Hindlimb muscle (tissue), 1 donor: Measurements from ENCODE around the gene MISP3. TPM values are rescaled to one million over a fixed set of nuclear protein-coding genes. Genes with fewer than 3 reads are reported as not detected.

ENCODE experiments used
- DNase-seq: peaks from one replicate; pipeline ENCODE4 v3.0.0-alpha.2; 2013
- polyA plus RNA-seq: library from polyadenylated mRNA; unstranded; fragments of 120-200 nt; gene quantifications from one replicate; pipeline ENCODE4 v1.2.1, GENCODE V29; 2013; ENCODE audit not compliant: insufficient read length

The MISP3 gene
- polyA plus RNA-seq, 1 donor, result 0.49 TPM

DNA sequence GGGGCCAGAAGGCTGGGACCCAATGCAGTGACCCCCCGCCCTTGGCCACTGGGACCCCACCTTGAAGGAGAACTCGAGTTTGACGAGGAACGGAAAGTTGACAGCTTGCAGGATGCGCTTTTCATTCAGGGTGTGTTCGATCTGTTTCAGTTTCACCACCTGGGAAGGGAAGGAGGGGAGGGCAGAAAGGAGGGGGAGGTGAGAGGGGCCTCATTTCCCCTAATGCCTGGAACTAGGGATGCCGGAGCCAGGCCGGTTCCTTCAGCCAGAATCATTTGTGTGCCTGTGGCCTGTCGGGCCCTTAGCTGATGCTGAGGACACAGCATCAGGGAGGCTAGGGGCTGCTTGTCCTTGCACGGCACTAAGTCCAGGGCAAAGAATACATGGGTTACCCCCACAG lies 30.2 kb downstream of the MISP3 start:
- DNase-seq, result no peak

DNA sequence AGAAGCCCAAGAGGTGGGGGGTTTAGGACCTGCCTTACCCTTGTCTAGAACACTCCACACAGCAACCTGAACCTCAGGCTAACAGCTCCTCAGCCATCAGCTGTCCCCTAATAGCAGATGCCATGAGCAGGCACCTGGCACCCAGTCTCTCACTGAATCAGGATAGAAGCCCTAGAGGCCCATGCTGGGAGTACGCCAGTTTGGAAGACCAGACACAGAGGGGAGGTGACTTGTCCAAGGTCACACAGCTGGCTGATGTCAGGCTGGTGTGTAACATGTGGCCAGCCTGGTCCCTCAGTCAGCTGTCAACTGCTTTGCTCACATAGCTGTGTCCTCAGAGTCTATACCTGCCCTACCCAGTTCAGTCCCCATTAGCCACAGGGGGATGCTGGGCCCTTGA lies 30.7 kb downstream of the MISP3 start:
- DNase-seq, result no peak

DNA sequence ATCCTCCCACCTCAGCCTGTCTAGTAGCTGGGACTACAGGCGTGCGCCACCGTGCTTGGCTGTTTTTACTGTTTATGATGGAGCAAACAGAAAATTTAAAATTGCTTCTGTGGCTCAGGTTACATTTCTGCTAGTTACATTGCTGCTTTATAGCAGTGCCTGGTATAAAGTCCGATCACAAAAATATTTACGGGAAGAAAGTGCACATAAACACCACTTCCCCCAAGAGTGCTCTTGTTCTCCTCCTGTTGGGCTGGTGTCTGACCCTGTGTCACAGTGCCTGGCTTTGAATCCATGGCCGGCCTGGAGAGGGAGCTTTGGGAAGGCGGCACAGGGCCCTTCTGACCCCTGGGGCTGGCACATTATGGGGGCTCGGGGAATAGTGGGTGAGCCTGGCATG lies 33.1 kb downstream of the MISP3 start:
- DNase-seq, result no peak

DNA sequence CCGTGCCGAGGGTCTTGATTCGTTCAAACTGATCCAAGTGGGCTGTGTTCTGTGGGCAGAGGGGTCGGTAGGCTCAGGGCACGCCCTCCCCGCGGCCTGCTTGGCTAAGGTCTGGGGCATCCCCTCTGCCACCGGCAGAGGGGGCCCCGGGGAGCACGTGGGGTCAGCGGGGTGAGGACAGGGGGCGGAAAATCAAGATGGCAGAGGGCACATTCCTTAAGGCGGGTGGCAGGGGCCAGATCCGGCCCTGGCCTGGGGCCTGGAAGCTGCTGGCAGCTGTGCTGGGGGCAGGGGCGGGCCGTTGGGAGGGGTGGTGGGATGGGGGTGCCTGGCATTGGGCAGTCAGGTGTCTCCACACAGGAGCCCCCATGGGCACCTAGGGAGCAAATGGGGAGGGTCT lies 34.3 kb downstream of the MISP3 start:
- DNase-seq, result no peak

DNA sequence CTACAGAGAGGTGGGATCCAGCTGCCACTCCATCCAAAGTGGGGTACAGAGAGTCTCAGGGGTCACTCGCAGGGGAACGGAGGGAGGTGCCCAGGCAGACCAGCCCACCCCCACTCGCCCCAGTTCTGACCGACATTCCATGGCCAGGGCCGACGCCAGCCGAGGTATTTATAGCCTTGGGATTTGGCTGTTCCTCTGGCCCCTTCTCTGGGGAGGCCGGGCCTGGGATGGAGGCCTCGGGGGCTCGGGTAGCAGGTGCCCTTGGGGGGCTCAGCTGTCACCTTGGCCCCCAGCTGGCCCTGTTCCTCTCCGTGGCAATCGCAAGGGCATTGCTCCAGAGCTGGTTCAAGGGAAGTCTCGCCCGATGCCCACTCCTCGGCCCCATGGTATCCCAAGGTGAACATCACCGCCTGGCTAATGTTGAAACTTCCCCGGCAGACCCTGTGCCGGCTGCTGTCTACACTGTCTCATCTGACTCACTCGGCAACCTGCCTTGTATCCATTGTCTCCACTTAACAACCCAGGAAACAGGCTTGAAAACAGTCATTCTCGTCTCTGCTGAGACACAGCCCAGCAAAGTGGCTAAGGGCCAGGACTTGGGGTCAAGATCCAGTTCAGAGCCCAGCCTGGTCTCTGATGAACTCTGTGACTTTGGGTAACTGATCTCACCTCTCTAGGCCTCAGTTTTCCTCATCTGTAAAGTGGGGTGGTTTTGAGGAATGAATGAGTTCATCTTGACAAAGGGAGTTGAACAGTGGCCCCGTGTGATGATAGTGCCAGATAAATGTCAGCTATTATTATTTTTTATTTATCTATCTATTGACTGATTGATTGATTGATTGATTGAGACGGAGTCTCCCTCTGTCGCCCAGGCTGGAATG lies 35.2 kb downstream of the MISP3 start:
- DNase-seq, result no peak

DNA sequence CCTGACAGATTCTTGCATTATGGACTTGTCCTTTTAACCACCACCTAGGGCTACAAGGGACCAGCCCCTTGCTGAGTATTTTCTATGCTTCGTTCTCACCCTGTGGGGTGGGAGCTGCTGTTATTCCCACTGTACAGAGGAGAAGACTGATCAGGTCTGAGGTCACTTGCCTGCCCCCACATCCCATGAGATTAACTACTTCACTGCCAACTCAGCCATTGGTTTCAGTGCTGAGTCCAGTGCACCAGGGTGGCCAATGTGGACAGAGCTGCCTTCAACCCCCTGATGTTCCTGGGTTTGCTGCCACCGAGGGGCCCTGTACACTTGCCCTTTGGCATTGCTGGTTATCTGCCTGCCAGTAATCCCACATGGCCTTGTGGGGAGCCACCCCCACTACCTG lies 38.1 kb downstream of the MISP3 start:
- no peak for DNase-seq

DNA sequence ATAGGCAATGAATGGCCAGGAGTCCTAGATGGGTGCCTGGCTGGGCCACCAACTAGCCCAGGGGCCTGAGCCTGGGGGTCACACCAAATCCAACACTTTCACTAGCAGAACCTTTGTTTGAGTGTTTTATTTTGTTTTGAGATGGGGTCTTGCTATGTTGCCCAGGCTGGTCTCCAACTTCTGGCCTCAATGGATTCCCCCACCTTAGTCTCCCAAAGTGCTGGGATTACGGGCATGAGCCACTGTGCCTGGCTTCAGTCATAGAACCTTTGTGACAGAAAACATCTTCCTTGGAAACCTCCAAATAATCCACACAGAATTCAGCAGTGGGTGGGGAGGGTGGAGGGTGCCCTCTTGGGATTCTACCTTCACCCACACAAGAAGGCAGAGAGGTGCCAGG lies 38.9 kb downstream of the MISP3 start:
- no peak for DNase-seq

DNA sequence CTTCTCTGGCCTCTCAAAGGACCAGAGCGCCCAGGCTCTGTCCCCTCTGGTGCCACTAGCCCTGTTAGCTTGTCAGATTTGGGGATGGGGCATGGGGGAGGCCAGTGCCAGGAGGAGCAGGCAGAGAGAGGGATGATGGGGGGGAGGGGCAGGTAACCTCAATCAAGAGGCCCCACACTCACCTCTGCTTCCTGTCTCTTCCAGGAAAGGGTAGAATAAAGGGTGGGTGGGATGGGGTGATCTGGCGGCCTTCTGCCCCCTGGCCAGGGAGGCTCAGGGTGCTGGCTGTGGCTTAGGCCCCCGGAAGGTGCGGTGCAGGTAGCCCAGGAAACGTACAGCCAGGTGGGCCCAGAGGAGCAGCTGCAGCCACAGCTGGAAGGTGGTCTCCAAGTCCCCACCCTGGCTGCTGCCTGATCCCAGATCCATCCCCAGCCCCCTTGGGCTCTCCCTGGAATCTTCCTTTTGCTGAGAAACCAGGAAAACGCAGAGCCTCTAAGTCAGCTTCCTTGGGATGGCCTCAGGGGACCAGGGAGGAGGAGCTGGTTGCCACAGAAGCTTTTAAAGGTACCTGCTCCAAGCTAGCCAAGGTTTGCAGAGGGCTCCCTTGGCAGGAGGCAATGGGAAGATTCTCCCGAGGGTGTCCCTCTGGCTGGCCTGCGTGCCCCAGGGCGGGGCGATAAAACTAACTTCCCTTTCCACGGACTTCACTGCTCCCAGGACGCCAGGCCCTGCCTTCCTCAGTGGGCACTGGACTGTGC lies 39.6 kb downstream of the MISP3 start:
- DNase-seq, result no peak

DNA sequence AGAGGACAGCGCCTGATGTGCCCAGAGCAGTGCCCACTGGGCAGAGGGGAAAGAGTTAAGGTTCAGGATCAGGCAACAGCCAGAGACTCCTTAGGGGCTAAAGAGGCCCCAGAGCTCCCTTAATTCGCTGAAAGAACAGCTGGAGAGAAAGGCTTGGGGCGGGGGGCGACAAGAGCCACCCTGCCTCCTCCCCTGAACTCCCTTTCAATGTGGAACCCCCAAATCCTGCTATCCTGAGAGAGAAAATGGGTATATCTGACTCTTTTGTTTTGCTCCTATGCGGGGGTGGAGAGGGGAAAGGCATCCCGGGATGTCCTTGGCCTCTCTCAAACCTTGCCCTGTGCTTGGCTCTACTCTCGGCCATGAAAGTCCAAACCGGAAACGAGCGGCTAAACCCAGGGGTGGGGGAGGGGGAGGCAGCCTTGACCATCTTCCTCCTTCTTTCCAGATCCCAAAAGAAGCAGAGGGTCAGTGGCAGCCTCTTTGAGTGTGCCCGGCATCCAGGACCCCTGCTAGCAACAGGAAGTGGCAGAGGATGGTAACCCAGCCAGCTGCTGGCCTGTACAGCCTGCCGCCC lies 40.3 kb downstream of the MISP3 start:
- no peak for DNase-seq

DNA sequence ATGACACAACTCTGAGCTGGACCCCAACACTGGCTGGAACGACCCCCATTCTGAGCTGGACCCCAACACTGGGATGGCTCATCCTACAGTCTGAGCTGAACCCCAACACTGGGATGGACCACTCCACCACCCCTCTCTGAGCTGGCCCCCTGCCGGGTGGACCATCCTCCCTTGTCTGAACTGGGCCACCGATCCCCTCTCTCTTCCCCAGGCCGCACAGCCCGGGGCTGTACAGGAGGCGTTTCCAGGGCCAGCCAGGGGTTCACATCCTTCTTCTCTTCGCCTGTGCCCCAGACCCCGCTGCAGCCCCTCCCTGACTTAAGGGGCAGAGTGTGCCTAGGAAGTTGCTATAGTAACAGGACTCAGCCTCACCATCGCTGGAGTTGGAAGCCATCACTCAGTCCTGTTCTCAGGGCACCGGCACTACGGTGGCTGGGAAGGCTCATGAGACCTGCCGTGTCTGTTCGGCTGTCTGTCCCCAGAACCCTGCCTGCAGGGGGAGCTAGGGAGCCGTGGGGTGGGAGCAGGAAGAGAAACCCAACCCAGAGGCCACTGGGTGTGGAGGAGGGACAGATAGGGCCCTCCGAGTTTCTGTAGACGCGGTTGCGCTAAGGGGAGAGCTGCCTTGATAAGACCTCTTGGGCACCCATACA lies 41.3 kb downstream of the MISP3 start:
- DNase-seq, result no peak

DNA sequence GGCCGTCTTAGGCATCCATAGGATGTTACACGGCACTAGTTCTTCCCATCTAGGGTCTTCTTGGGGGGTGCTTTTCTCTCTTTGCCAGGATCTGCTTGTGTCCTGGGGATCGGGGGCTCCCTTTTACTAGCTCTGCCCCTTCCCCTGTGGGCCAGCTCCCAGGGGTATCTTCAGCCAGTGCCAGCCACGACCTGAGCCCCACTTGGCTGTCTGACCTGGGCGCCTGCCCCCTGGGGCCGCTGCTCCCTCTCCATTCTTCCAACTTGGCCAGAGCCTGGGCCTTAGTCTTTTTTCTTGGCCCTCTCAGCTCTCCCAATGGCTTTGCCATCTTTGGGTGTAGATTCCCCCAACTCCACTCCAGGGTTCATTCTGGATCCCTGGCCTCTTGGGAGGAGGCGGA lies 41.9 kb downstream of the MISP3 start:
- no peak for DNase-seq

DNA sequence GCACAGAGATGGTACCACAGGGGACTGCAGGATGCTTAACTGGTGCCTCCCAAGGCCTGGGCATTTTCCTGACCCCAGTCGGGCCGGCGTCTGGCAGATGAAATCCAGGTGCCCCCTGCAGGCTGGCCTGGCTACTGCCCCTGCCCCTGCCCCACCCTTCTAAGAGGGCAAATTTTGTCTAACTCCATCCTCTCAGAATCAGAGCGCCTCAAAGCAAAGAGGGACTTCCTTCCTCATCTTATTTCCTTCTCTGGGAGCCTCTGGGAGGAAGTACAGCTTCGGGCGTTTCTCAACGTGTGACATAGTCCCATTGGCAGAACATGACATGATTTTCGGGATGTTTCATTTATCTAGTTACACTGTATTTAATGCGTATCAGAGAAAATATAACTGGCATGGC lies 42.3 kb downstream of the MISP3 start:
- no peak for DNase-seq

DNA sequence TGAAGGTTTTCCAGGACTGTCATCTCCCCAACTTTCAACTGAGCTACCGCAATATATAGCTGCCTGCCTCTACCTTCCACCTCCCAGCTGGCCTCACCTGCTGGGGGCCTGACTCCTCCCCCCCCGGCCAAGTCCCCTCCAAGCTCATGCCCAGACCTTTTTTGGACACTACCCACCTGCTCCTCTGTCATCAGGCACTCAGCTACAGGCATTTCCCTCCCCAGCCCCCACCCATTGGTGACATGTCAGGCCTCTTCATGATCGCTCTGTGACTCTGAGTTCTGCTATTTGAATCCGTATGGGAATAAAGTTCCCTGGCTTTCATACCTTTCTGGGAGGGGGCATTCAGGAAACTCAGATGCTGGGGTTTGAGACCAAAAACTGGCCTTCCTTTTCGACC lies 43.2 kb downstream of the MISP3 start:
- no peak for DNase-seq

DNA sequence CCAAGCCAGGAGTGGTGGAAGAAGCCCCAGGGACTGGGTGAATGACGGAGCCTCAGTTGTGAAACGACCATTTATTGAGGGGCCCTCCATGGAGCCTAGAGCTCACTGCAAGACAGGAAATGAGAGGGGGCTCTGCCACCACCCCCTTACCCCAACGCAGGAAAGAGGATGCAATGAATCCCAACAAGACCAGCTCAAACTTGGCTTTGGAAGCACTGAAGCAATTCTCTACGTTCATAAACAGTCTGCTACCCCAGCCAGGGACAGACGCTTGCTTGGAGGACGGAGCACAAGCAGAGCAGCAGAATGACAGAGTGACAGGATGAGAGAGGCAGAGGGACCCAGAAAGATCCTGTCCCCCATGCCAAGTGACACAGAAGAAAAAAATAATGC lies 43.9 kb downstream of the MISP3 start:
- DNase-seq, result no peak

DNA sequence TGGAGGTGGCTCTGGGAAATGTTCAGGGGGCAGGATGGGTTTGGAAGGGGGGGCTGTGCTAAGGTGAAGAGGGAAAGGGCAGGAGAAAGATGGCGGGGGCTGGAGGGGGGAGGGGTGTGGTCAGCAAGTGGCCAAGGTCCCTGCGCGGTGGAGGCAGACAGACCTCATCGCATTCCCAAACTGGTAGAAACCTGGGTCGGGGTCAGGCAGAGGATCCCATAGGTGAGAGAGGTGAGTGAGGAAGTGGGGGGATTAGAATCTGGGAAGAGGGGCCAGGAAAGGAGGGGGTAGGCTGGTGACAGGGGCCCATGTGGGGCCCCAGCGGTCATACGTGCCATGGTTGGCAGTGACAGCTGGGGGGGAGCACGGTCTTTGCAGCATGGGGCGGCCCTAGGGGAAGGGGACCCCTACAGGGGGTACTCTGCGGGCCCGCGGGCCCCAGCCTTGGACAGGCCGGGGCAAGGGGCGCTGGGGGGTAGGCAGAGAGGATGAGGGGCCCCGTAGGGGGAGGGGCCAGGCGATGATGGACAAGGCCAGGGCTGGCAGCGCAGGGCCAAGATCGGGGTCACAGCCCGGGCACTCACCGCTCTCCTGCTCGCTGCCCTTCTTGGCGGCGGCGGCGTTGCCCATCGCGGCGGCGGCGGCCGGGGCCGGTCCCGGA lies 44.5 kb downstream of the MISP3 start:
- DNase-seq, result no peak

DNA sequence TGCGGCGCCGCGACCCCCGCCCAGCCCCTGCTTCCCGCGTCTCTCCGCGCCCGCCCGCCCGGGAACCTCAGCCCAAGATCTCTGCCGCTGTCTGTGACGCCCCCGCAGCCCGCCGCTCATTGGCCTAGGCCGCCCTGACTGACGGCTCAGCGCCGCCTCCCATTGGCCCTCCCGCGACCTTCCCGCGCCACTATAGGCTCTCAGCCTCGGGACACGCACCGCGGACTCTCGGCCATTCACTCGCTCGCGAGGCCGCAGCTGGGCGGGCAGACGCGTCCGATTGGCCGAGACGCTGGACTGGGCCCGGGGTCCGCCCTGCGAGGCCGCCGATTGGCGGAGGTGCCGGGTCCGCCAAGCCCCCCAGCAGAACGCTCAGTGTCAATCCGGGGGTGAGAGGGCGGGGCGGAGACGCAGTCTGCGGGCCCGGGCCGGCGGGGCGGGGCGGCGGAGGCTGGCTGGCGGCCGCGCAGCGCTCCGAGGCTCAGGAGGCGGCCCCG lies 45.1 kb downstream of the MISP3 start, which contains the start of gene PRKACA:
Gene PRKACA, minus strand, starts transcription at position 95 of the 497 bp plus-strand sequence. CDS start 215 bp downstream, outside the sequence.
- peak; percentile 100 for DNase-seq

DNA sequence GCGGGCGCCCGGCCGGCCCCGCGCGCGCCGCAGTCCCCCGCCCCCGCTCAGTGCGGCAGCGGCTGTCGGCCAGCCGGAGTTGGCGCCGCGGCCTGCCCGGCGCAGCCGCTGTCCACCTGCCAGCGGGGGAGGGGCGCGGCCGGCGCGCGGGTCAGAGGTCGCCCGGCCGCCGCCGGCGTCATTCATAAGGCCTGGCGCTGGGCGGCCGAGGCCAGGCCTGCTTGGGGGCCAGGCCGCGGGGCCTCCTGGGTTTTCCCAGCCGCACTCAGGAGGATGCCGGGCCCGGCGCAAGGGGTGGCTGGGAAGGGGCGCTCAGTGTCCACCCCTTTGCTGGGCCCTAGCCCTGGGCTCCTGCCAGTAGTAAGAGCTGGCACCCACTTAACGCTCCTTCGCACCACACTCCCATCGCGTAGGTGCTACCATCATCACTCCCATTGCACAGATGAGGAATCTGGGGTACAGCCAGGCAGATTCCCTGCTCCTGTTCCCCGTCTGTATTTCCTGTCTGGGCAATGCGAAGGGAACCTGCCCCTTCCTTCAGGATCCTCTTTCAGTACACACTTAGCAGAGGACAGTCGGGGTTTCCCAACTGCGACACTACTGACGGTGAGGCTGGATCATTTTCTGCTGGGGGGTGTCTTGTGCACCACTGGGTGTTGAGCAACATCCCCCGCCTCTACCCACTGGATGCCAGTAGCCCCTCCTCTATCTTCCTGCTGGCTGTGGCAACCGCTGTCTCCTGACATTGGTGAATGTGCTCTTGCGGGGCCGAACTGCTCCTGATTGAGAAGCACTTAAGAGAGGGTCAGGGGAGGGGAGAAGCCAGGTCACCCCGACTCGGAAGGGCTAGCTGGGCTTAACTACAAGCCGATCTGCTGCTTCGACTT lies 45.8 kb downstream of the MISP3 start:
- DNase-seq, result peak; percentile 78

DNA sequence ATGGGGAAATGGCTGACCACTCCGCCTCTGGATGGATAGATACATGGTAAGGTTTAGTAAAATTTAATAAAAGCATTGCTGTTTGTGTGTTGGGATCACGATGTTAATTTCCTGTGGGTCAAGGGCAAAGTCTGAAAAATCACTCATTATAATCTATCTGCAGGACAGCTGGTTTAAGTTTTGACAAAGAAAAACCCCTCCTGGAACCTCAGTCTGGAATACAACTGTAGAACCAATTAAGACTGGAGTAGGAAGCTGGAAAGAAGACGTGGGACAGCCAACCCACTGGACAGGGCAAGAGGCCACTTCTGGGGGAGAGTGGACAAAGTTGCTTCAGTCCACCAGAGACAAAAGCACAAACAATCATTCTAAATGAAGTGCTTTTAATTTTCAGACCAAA lies 46.6 kb downstream of the MISP3 start:
- no peak for DNase-seq

DNA sequence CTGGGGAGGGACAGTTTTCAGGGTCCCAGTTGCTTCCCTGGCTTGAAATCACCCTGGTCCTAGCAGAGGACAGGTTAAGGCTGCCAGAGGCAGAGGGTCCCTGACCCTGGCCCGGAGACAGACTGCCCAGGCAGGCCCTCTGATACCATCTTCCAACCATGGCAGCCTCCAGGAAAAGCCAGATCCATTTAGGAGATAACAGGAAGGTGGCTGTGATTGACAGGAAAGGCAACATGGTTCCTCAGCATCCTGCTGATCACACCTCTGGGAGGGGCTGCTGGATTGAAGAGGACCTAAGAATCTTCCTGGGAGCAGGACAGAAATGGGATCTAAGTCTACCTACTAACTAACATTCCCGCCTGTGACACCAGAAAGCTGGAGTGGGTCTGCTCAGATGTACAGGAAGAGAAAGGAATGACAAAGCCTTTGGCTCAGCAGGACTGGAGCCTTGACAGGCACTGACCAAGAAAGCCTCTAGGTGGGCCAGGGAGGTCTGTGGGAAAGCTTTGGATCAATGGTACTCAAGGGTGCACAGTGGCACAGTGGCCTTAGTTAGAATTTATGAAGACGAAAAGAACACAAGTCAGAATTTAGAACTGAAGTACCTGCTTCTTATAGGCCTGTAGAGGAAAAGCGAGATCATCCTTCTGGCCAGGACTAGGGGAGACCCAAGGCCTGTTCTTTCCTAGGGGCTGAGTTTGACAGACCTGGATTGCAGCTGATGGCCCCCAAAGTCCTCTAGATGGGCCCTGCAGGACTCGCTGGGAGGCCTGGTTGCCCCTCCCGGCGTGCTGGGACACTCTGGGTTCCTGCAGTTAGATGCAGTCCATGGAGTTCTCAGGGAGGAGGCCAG lies 47.3 kb downstream of the MISP3 start:
- no peak for DNase-seq

DNA sequence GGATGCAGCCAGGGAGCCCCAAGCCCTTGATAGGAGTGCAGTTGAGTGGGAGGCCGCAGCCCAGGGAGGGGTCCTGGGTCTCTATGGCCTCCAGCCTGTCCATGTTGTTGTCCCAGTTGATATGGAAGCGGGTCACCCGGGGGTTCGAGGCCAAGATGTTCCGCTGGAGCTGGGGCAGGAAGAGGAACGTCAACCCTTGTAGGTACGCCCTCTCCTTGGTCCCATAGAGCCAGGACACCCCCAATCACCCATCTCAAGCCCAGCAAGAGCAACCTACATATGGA lies 47.9 kb downstream of the MISP3 start:
- DNase-seq, result no peak
